ENCODE results near the gene URGCP.
A peak's percentile ranks its signal among the peaks of the same experiment; 100 is the strongest.

URGCP gene

DNA sequence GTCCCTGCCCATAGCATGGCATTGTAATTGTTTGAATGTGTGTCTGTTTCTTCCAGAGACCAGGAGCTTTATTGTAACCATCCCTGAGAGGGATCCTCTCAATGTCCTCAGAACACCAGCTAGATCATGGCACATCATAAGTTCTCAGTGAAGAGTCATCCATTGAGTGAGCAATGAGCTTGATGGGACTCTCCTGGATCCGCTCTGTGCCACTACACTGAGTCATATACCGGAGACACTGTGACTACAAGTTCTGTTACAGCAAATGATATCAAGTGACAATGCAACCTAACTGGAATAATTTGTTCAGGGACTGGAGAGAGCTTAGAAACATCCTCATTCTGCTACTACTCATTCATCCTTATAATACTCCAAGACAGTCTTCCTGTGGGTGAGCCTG is 62.1 kb downstream of the URGCP start:
- H3K9me3 ChIP-seq (replicated peaks in 1 of 2; ENCODE audit: control insufficient read depth in 2 of 2, insufficient read depth in 1 of 2, low read depth in 1 of 2, low read length in 2 of 2) = no peaks in the 10 kb centered on the region
- H3K27me3 ChIP-seq (ENCODE audit: control insufficient read depth in 3 of 3, insufficient read depth in 3 of 3, low read depth in 1 of 3, low read length in 3 of 3) = peaks cover 0 to 8% (median 0%) of the 10 kb centered on the region in 3 experiments

DNA sequence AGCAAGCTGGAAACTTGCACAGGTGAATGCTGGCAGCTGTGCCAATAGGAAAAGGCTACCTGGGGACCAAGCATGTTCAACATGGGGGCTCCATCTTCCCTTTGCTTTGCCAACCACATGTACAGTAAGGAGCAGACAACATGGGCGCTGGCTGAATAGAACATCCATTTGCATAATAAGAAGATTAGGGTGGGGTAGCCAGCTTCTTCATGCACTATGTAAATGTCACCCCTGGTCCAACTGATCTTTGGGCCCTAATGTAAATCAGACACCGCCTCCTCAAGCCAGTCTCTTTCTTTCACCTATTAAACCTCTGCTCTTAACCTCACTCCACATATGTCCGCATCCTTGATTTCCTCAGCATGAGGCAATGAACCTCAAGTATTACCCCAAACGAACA is 63.1 kb downstream of the URGCP start:
- Histone ChIP-seq H2AFZ (ENCODE audit: low read length) (no peak overlapping the region), H4K91ac (ENCODE audit: low read depth, low read length, poor library complexity) (no peak overlapping the region), H3K36me3 (replicated peaks in 1 of 2; ENCODE audit: control insufficient read depth in 2 of 2, insufficient read depth in 2 of 2, low read length in 2 of 2) (no peaks in the 10 kb centered on the region), H3K23ac (ENCODE audit: low read depth, low read length, poor library complexity) (no peak overlapping the region), H3K18ac (ENCODE audit: low read length) (no peak overlapping the region), H3K14ac (ENCODE audit: low read length) (no peak overlapping the region), H2BK15ac (ENCODE audit: low read length) (no peak overlapping the region), H4K8ac (ENCODE audit: low read depth, low read length) (no peak overlapping the region), H3K79me1 (ENCODE audit: low read depth, low read length) (no peaks in the 10 kb centered on the region), H3K9ac (ENCODE audit: low read depth, low read length, poor library complexity) (no peak overlapping the region), H2AK5ac (ENCODE audit: low read depth, low read length) (no peak overlapping the region), H2BK12ac (ENCODE audit: low read length) (no peak overlapping the region), H2BK5ac (ENCODE audit: low read length) (no peak overlapping the region), H3K4me1 (ENCODE audit: control insufficient read depth in 2 of 2, insufficient read depth in 1 of 2, low read depth in 1 of 2, low read length in 2 of 2) (peaks cover 0 to 1% of the 10 kb centered on the region in 2 donors), H3K4me3 (ENCODE audit: low read length in 2 of 2) (no peak overlapping the region), H2BK120ac (ENCODE audit: low read depth, low read length) (no peak overlapping the region), H3K4ac (ENCODE audit: low read length) (no peak overlapping the region), H3K9me3 (replicated peaks in 1 of 2; ENCODE audit: control insufficient read depth in 2 of 2, insufficient read depth in 1 of 2, low read depth in 1 of 2, low read length in 2 of 2) (no peaks in the 10 kb centered on the region), H3K27ac (replicated peaks; ENCODE audit: low read length) (no peak overlapping the region), H3K27me3 (ENCODE audit: control insufficient read depth in 3 of 3, insufficient read depth in 3 of 3, low read depth in 1 of 3, low read length in 3 of 3) (peaks cover 0 to 9% (median 0%) of the 10 kb centered on the region in 3 experiments), H3K4me2 (ENCODE audit: insufficient read depth, low read length, poor library complexity, severe bottlenecking) (no peak overlapping the region)
- DNase-seq (ENCODE audit: low spot score) = no peak
- WGBS, 2 donors (ENCODE audit: extremely low coverage in 2 of 2, insufficient read length in 2 of 2, insufficient replicate concordance in 1 of 2) = no CpG with 5 or more reads among the region's 4 CpGs

More for the DNA sequence above, 62.1 kb downstream of the URGCP start:
- Histone ChIP-seq H4K91ac (ENCODE audit: low read depth, low read length, poor library complexity) (no peak overlapping the region), H3K18ac (ENCODE audit: low read length) (no peak overlapping the region), H2AFZ (ENCODE audit: low read length) (no peak overlapping the region), H2BK5ac (ENCODE audit: low read length) (no peak overlapping the region), H3K36me3 (replicated peaks in 1 of 2; ENCODE audit: control insufficient read depth in 2 of 2, insufficient read depth in 2 of 2, low read length in 2 of 2) (no peaks in the 10 kb centered on the region), H4K8ac (ENCODE audit: low read depth, low read length) (no peak overlapping the region), H3K23ac (ENCODE audit: low read depth, low read length, poor library complexity) (no peak overlapping the region), H2BK15ac (ENCODE audit: low read length) (no peak overlapping the region), H2BK120ac (ENCODE audit: low read depth, low read length) (no peak overlapping the region), H3K14ac (ENCODE audit: low read length) (no peak overlapping the region), H3K4me1 (ENCODE audit: control insufficient read depth in 2 of 2, insufficient read depth in 1 of 2, low read depth in 1 of 2, low read length in 2 of 2) (no peaks in the 10 kb centered on the region), H3K4me2 (ENCODE audit: insufficient read depth, low read length, poor library complexity, severe bottlenecking) (no peak overlapping the region), H3K79me1 (ENCODE audit: low read depth, low read length) (no peaks in the 10 kb centered on the region), H2BK12ac (ENCODE audit: low read length) (no peak overlapping the region), H3K9ac (ENCODE audit: low read depth, low read length, poor library complexity) (no peak overlapping the region), H3K4ac (ENCODE audit: low read length) (no peak overlapping the region), H2AK5ac (ENCODE audit: low read depth, low read length) (no peak overlapping the region), H3K4me3 (ENCODE audit: low read length in 2 of 2) (no peak overlapping the region), H3K27ac (replicated peaks; ENCODE audit: low read length) (no peak overlapping the region)
- WGBS, 2 donors (ENCODE audit: extremely low coverage in 2 of 2, insufficient read length in 2 of 2, insufficient replicate concordance in 1 of 2) = no CpG with 5 or more reads among the region's 2 CpGs
- no peak for DNase-seq (ENCODE audit: low spot score)

DNA sequence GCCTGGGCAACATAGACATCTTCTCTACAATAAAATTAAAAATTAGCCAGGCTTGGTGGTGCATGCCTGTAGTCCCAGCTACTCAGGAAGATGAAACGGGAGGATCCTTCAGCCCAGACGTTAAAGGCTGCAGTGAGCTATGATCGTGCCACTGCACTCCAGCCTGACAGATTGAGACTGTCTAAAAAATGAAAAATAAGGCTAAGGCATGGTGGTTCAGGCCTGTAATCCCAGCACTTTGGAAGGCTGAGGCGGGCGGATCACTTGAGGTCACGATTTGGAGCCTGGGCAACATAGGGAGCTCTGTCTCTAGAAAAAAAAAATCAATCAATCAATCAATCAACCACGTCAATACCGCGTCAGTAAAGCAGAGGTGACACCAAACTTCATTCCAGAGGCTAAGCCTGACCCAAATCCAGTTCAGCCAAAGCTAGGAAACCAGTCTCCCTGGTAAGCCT is 68.2 kb downstream of the URGCP start:
- H3K14ac ChIP-seq (ENCODE audit: low read length) = no peak overlapping the region
- H2AK5ac ChIP-seq (ENCODE audit: low read depth, low read length) = no peak overlapping the region
- H3K79me1 ChIP-seq (ENCODE audit: low read depth, low read length) = no peaks in the 10 kb centered on the region
- no peak overlapping the region for H3K18ac ChIP-seq (ENCODE audit: low read length)
- H3K27ac ChIP-seq (replicated peaks; ENCODE audit: low read length) = no peak overlapping the region
- H4K8ac ChIP-seq (ENCODE audit: low read depth, low read length) = no peak overlapping the region
- no peak overlapping the region for H2BK120ac ChIP-seq (ENCODE audit: low read depth, low read length)
- H2AFZ ChIP-seq (ENCODE audit: low read length) = peak overlapping the region; percentile 95
- no CpG with 5 or more reads among the region's 9 CpGs for whole genome bisulfite sequencing, 2 donors (ENCODE audit: extremely low coverage in 2 of 2, insufficient read length in 2 of 2, insufficient replicate concordance in 1 of 2)
- no peaks in the 10 kb centered on the region for H3K36me3 ChIP-seq (replicated peaks in 1 of 2; ENCODE audit: control insufficient read depth in 2 of 2, insufficient read depth in 2 of 2, low read length in 2 of 2)
- H3K9ac ChIP-seq (ENCODE audit: low read depth, low read length, poor library complexity) = no peak overlapping the region
- no peak overlapping the region for H4K91ac ChIP-seq (ENCODE audit: low read depth, low read length, poor library complexity)
- H3K27me3 ChIP-seq (ENCODE audit: control insufficient read depth in 3 of 3, insufficient read depth in 3 of 3, low read depth in 1 of 3, low read length in 3 of 3) = peaks cover 0 to 9% (median 0%) of the 10 kb centered on the region in 3 experiments
- peak overlapping the region in 1 of 2 donors; percentile 25 for H3K4me3 ChIP-seq (ENCODE audit: low read length in 2 of 2)
- DNase-seq (ENCODE audit: low spot score) = no peak
- no peak overlapping the region for H3K23ac ChIP-seq (ENCODE audit: low read depth, low read length, poor library complexity)
- H2BK15ac ChIP-seq (ENCODE audit: low read length) = no peak overlapping the region
- peaks cover 0 to 1% of the 10 kb centered on the region in 2 donors for H3K4me1 ChIP-seq (ENCODE audit: control insufficient read depth in 2 of 2, insufficient read depth in 1 of 2, low read depth in 1 of 2, low read length in 2 of 2)
- H2BK12ac ChIP-seq (ENCODE audit: low read length) = no peak overlapping the region
- no peaks in the 10 kb centered on the region for H3K9me3 ChIP-seq (replicated peaks in 1 of 2; ENCODE audit: control insufficient read depth in 2 of 2, insufficient read depth in 1 of 2, low read depth in 1 of 2, low read length in 2 of 2)
- H3K4ac ChIP-seq (ENCODE audit: low read length) = no peak overlapping the region
- no peak overlapping the region for H3K4me2 ChIP-seq (ENCODE audit: insufficient read depth, low read length, poor library complexity, severe bottlenecking)
- H2BK5ac ChIP-seq (ENCODE audit: low read length) = no peak overlapping the region

DNA sequence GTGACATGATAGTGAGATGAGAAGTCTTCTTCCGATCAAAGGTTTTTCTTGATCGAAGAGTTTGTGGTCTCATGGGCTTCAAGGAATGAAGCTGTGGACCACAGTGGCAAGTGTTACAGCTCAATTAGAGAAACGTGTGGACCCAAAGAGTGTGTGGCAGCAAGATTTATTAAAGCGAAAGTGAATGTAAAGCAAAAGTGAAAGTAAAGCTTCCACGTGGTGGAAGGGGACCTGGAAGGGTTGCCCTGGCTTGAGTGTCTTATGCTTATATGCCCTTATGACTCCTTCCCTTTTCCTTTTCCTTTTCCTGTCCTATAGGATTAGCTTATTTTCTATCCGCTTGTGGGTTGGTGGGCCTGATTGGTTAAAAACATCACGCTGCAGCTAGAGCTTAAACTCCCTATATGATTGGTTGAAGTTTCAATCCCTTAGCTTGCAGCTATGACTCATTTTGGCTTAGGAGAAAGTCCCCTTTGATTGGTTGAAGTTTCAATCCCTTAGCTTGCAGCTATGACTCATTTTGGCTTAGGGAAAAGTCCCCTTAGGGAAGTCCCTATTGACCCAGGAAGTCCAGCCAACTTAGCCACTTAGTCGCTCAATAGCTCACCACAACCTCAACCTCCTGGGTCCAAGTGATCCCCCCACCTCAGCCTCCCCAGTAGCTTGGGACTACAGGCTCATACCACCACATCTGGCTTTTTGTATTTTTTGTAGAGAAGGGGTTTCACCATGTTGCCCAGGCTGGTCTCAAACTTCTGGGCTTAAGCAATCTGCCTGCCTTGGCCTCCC is 71.7 kb downstream of the URGCP start:
- no peak overlapping the region for H4K8ac ChIP-seq (ENCODE audit: low read depth, low read length)
- H3K4ac ChIP-seq (ENCODE audit: low read length) = no peak overlapping the region
- H3K4me2 ChIP-seq (ENCODE audit: insufficient read depth, low read length, poor library complexity, severe bottlenecking) = no peak overlapping the region
- no peaks in the 10 kb centered on the region for H3K36me3 ChIP-seq (replicated peaks in 1 of 2; ENCODE audit: control insufficient read depth in 2 of 2, insufficient read depth in 2 of 2, low read length in 2 of 2)
- H3K27ac ChIP-seq (replicated peaks; ENCODE audit: low read length) = no peak overlapping the region
- no peak for DNase-seq (ENCODE audit: low spot score)
- no peak overlapping the region for H2BK5ac ChIP-seq (ENCODE audit: low read length)
- H2AFZ ChIP-seq (ENCODE audit: low read length) = peak overlapping the region; percentile 71
- H3K9ac ChIP-seq (ENCODE audit: low read depth, low read length, poor library complexity) = no peak overlapping the region
- no peak overlapping the region for H2BK15ac ChIP-seq (ENCODE audit: low read length)
- no peak overlapping the region for H2BK12ac ChIP-seq (ENCODE audit: low read length)
- H3K4me3 ChIP-seq (ENCODE audit: low read length in 2 of 2) = peak overlapping the region in 1 of 2 donors; percentile 2
- H2AK5ac ChIP-seq (ENCODE audit: low read depth, low read length) = no peak overlapping the region
- H3K9me3 ChIP-seq (replicated peaks in 1 of 2; ENCODE audit: control insufficient read depth in 2 of 2, insufficient read depth in 1 of 2, low read depth in 1 of 2, low read length in 2 of 2) = no peaks in the 10 kb centered on the region
- H3K27me3 ChIP-seq (ENCODE audit: control insufficient read depth in 3 of 3, insufficient read depth in 3 of 3, low read depth in 1 of 3, low read length in 3 of 3) = peaks cover 0 to 4% (median 0%) of the 10 kb centered on the region in 3 experiments
- WGBS, 2 donors (ENCODE audit: extremely low coverage in 2 of 2, insufficient read length in 2 of 2, insufficient replicate concordance in 1 of 2) = no CpG with 5 or more reads among the region's 8 CpGs
- no peak overlapping the region for H2BK120ac ChIP-seq (ENCODE audit: low read depth, low read length)
- no peak overlapping the region for H4K91ac ChIP-seq (ENCODE audit: low read depth, low read length, poor library complexity)
- H3K4me1 ChIP-seq (ENCODE audit: control insufficient read depth in 2 of 2, insufficient read depth in 1 of 2, low read depth in 1 of 2, low read length in 2 of 2) = peaks cover 0 to 1% of the 10 kb centered on the region in 2 donors
- no peak overlapping the region for H3K18ac ChIP-seq (ENCODE audit: low read length)
- no peaks in the 10 kb centered on the region for H3K79me1 ChIP-seq (ENCODE audit: low read depth, low read length)
- H3K23ac ChIP-seq (ENCODE audit: low read depth, low read length, poor library complexity) = no peak overlapping the region
- H3K14ac ChIP-seq (ENCODE audit: low read length) = no peak overlapping the region

Data from neuronal stem cell (in vitro differentiated cells).